Tibial nerve (tissue), 4 donors: ENCODE measurements around the gene FLT3. TPM values are rescaled to one million over a fixed set of nuclear protein-coding genes. Genes with fewer than 3 reads are reported as not detected.

ENCODE experiments used
- DNase-seq, 2 donors: peaks; one replicate each; pipeline ENCODE4 v3.0.0-alpha.2; 2019; ENCODE audit warnings: low spot score in 2 of 2
- H3K27ac ChIP-seq, 4 donors: fragments of 200-600 bp; sonication (generic) in 3 of 4; one replicate each; pipeline ENCODE4 v1.5.1; 2017 to 2019; ENCODE audit warnings: mild to moderate bottlenecking in 1 of 4
- H3K27me3 ChIP-seq, 2 donors: fragments of 200-600 bp; sonication (generic) in 1 of 2; one replicate each; pipeline versions ENCODE4 v1.5.1 to v1.6.0; 2017 to 2019
- H3K36me3 ChIP-seq, 3 donors: fragments of 200-600 bp; sonication (generic); one replicate each; pipeline ENCODE4 v1.5.1; 2018 to 2019
- H3K4me1 ChIP-seq, 4 donors: fragments of 200-600 bp; sonication (generic) in 3 of 4; one replicate each; pipeline ENCODE4 v1.5.1; 2017 to 2019
- H3K4me3 ChIP-seq, 4 donors: fragments of 200-600 bp; sonication (generic) in 3 of 4; one replicate each; pipeline ENCODE4 v1.5.1; 2017 to 2019; ENCODE audit warnings: mild to moderate bottlenecking in 1 of 4, moderate library complexity in 1 of 4
- H3K9me3 ChIP-seq, 4 donors: fragments of 200-600 bp; sonication (generic) in 3 of 4; one replicate each; pipeline ENCODE4 v1.5.1; 2017 to 2019
- EP300 ChIP-seq, 2 donors: sonication (generic); formaldehyde crosslinking; IDR thresholded peaks; one replicate each; pipeline ENCODE4 v1.6.1; 2017; ENCODE audit warnings: antibody characterized with exemption in 2 of 2, mild to moderate bottlenecking in 1 of 2
- POLR2A ChIP-seq, 2 donors: fragments of 450-650 bp; IDR thresholded peaks; one replicate each; pipeline ENCODE4 v1.6.1; 2017; ENCODE audit warnings: antibody characterized with exemption in 2 of 2, mild to moderate bottlenecking in 2 of 2, moderate library complexity in 2 of 2
- WGBS, 2 donors: methylation state at CpG; one replicate each; pipeline ENCODE4 v1.1.5; 2018; 5-methylcytosine and 5-hydroxymethylcytosine counted together
- small RNA-seq: library from RNA; depleted of rRNA; stranded (forward); fragments of <200 nt; gene quantifications from one replicate; pipeline ENCODE3, GENCODE V24; 2016
- total RNA-seq, 4 donors: library from RNA; depleted of rRNA; stranded (reverse); fragments of >200 nt; gene quantifications; one replicate each; pipeline ENCODE4 v1.1.0, GENCODE V29; 2016
- TF ChIP-seq, protein P1 (sequence below), 5 experiments: fragments of 200-600 bp in 3 of 5; fragments of 450-650 bp in 2 of 5; sonication (generic) in 3 of 5; IDR thresholded peaks; one replicate each; pipeline ENCODE4 v1.5.1; 2016 to 2019; ENCODE audit warnings: antibody characterized with exemption in 5 of 5, mild to moderate bottlenecking in 3 of 5, moderate library complexity in 2 of 5

The FLT3 gene
- total RNA-seq, 4 donors from 2014 or later, result 0.20 to 0.42 (median 0.22) TPM; not detected in 1

DNA sequence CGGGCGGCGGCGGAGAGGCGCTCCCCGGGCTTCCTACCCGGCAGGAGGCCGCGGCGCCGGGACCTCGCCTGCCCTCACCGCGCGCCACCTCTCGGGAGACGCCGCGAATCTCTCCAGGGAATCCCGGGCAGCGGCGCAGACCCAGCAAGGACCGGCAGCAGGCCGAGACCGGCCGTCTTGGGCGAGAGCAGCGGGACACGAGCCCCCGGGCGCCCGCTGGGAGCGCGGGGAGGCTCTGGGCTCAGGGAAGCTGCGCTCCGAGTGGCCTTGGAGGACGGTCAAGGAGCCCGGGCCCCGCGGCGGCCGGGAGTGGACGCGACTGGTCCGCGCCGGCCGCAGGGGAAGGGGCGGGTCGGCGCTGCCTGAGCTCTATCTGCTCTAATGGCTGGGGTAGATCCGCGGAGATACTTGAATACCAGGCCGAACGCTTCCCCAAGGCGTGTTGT lies 145.9 kb downstream of the FLT3 start:
- 5 to 15% methylated on average over 30 to 36 of the region's 56 CpGs for WGBS, 2 donors

GRCh38 chr13:27953676-27954405 lies 146.5 kb downstream of the FLT3 start:
- H3K9me3 ChIP-seq, result peaks cover 0 to 4% (median 0%) of the 10 kb centered on the region in 4 donors
- no peaks in the 10 kb centered on the region for H3K36me3 ChIP-seq
- H3K4me1 ChIP-seq, result peaks cover 0 to 19% (median 11%) of the 10 kb centered on the region in 4 donors
- peak overlapping the region in 2 of 4 donors; percentile 47 to 74 for H3K27ac ChIP-seq
- TF ChIP-seq EP300 (IDR thresholded peaks at IDR 0.05), result no peak
- TF ChIP-seq, protein P1, sequence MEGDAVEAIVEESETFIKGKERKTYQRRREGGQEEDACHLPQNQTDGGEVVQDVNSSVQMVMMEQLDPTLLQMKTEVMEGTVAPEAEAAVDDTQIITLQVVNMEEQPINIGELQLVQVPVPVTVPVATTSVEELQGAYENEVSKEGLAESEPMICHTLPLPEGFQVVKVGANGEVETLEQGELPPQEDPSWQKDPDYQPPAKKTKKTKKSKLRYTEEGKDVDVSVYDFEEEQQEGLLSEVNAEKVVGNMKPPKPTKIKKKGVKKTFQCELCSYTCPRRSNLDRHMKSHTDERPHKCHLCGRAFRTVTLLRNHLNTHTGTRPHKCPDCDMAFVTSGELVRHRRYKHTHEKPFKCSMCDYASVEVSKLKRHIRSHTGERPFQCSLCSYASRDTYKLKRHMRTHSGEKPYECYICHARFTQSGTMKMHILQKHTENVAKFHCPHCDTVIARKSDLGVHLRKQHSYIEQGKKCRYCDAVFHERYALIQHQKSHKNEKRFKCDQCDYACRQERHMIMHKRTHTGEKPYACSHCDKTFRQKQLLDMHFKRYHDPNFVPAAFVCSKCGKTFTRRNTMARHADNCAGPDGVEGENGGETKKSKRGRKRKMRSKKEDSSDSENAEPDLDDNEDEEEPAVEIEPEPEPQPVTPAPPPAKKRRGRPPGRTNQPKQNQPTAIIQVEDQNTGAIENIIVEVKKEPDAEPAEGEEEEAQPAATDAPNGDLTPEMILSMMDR (IDR thresholded peaks at IDR 0.05), result peak; percentile 71 to 87 (median 82)
- WGBS, 2 donors, result 3 to 4% methylated on average over 37 to 50 of the region's 71 CpGs
- peaks cover 0 to 84% of the 10 kb centered on the region in 2 donors for H3K27me3 ChIP-seq
- H3K4me3 ChIP-seq, result peak overlapping the region; percentile 7 to 57 (median 48)
- DNase-seq, result peak; percentile 43 to 48

More for the DNA sequence above, 145.9 kb downstream of the FLT3 start:
- peaks cover 1 to 90% of the 10 kb centered on the region in 2 donors for H3K27me3 ChIP-seq
- H3K4me1 ChIP-seq, result peaks cover 0 to 19% (median 11%) of the 10 kb centered on the region in 4 donors
- H3K27ac ChIP-seq, result peak overlapping the region in 2 of 4 donors; percentile 47 to 74
- TF ChIP-seq EP300 (IDR thresholded peaks at IDR 0.05) (no peak), POLR2A (IDR thresholded peaks at IDR 0.05) (no peak)
- TF ChIP-seq, protein P1 (IDR thresholded peaks at IDR 0.05), result no peak
- peaks cover 0 to 4% (median 0%) of the 10 kb centered on the region in 4 donors for H3K9me3 ChIP-seq
- H3K36me3 ChIP-seq, result no peaks in the 10 kb centered on the region
- peak overlapping the region; percentile 7 to 57 (median 48) for H3K4me3 ChIP-seq
- no peak for DNase-seq

Small RNAs within 50 kb of the gene (small RNA-seq; reads per million reads assigned to genes)
- gene RN7SL272P, result not detected

Other genes starting within 250 kb of the FLT3 start
- gene PDX1, start 180.6 kb downstream of the FLT3 start, total RNA-seq, result under 1 TPM in 1 of 4 donors, not detected in 3; 0.30 TPM
- gene CDX2, start 131.3 kb downstream of the FLT3 start, total RNA-seq, result not detected
- gene URAD, start 111.9 kb downstream of the FLT3 start, total RNA-seq, result not detected
- gene PAN3, start 38.0 kb upstream of the FLT3 start, total RNA-seq, result 10 to 100 TPM; 40.5 to 54.4 (median 49.0) TPM